Esophagus squamous epithelium (tissue), 4 donors: ENCODE results near the gene SMYD4.

ENCODE experiments used
- CTCF ChIP-seq, 6 experiments: fragments of 450-650 bp in 4 of 6; fragments of 200-600 bp in 2 of 6; sonication (generic) in 2 of 6; IDR thresholded peaks; one replicate each; pipeline ENCODE4 v1.5.1; 2016 to 2019; ENCODE audit warnings: antibody characterized with exemption in 6 of 6, mild to moderate bottlenecking in 4 of 6, moderate library complexity in 4 of 6
- POLR2A ChIP-seq, 4 donors: fragments of 450-650 bp; IDR thresholded peaks; one replicate each; pipeline ENCODE4 v1.6.1; 2017; ENCODE audit warnings: antibody characterized with exemption in 4 of 4, mild to moderate bottlenecking in 4 of 4, moderate library complexity in 3 of 4

- TF ChIP-seq CTCF (IDR thresholded peaks at IDR 0.05) (no peak), POLR2A (IDR thresholded peaks at IDR 0.05) (no peak)
These were observed 86.6 kb downstream of the SMYD4 start for GRCh38 chr17:1743088-1743439.
